HG03442 (cell line): ENCODE measurements around the gene PSMD13.
A peak's percentile ranks its signal among the peaks of the same experiment; 100 is the strongest.

Experiments
- ATAC-seq: cut with Tn5 transposase; IDR thresholded peaks from one replicate; pipeline ENCODE4 v1.9.1; 2021; ENCODE audit warnings: mild to moderate bottlenecking, moderate library complexity; ENCODE audit not compliant: unreplicated experiment

PSMD13 gene

GRCh38 chr11:240315-240714 is 3.5 kb downstream of the PSMD13 start:
- no peak for ATAC-seq

- no peak for ATAC-seq
Observed at GRCh38 chr11:241634-242033, 4.9 kb downstream of the PSMD13 start.

DNA sequence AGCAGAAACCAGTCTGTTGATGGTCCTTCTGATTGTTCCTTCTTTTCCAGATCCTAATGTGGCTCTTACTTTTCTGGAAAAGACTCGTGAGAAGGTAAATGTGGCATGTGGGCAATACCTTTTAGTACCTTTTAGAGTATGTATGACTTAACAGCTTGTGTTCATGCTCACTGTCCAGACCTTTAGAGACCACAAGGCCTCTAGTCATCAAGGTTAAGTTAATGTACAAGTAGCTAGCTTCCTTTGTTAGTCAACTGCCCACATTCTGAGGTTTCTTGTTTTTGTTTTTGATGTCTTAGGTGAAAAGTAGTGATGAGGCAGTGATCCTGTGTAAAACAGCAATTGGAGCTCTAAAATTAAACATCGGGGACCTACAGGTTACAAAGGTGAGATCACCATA is 7.6 kb downstream of the PSMD13 start:
- no peak for ATAC-seq

GRCh38 chr11:249062-249461 is 12.3 kb downstream of the PSMD13 start:
- no peak for ATAC-seq

DNA sequence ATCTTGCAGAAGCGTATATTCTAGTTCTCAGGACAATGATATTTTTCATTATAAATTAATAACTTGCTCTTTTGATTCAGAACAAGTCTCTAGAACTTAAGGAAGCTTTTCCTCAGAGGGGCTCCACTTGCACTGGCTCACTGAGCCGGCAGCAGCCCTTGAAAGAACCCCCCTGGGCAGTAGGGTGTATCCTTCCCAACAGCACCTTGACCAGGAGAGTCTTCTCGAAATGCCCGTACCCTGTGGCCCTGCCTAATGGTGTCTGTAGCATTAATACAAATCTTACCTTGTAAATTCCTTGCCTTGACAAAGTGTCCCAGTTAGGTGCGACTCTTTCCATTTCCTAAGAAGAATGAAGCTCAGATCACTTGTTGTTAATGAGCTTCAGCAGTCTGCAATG is 13.5 kb downstream of the PSMD13 start:
- ATAC-seq: no peak

GRCh38 chr11:250740-251299 is 14.0 kb downstream of the PSMD13 start:
- ATAC-seq: no peak

- no peak for ATAC-seq
Observed at GRCh38 chr11:251550-251949, 14.8 kb downstream of the PSMD13 start.

DNA sequence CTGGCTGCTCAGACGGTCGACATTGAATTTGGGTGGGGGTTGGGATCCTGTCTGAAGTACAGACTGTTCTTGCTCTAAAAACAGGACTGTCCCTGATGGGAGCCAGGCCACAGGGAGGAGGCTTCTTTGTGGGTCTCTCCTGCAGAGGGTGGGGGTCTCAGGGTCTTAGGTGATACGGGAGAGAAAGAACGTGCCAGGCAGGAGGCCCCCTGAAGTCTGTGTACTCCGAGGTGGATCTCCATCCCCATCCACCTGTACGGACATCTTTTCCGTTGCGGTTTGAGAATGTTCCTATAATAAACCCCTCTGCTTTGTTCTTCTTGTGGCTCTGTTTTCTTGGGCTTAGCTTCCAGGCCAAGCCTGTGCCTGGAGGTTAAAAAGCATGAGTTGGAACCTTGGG is 15.9 kb downstream of the PSMD13 start:
- no peak for ATAC-seq

GRCh38 chr11:253160-253885 is 16.5 kb downstream of the PSMD13 start:
- no peak for ATAC-seq

DNA sequence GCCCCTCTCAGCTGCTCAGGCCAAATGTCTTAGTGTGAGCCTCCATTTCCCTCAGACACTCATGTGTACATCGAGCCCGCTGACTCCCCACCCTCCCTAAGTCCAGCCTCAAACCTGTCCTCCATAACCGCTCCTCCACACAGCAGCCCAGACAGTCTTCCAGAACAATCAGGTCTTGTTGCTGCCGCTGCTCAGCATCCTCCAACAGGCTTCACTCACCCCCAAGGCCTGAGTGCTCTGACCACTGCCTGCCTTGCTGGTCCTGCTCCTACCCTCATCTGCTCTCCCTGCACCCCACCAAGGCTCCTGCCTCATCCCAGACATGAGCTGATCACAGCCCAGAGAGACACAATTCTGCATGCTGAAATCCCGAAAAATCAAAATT is 17.1 kb downstream of the PSMD13 start:
- no peak for ATAC-seq

GRCh38 chr11:255176-255575 is 18.4 kb downstream of the PSMD13 start:
- no peak for ATAC-seq

GRCh38 chr11:255816-256215 is 19.0 kb downstream of the PSMD13 start:
- ATAC-seq: no peak

DNA sequence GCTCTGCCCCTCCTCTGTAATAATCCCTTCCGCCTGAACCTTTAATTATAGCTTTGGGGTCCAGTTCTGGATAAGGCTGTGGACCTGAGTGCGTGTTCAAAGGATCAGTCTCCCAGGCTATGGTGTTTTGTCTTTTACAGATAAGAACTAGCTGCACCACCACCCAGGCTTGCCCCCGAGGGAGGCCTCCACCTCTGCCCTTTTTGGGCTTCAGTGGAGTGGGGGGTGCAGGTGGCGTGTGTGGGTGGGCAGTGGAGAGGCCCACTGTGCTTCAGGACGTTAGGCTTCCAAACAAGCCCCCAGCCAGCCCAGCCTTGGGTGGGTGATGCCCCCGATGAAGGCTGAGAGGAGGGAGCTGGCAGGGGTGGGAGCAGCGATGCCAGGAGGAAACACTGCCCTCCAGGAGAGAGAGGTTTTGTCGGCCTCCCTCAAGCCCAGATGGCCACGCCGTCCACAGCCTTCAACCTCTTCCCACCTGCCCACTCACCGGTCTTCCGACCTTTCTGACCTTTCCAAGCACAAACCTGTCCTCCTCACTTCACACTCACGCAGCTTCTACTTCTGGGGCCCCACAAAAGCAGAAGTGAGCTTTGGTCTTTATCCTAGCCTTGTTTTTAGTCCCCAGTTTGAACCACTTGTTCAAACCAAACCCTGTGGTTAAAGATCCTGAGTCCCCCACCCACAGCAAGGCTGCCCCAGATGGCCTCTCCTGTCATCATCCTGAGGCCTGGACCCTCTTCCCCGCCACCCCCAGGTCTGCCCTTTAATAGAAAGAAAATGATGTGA is 20.4 kb downstream of the PSMD13 start:
- ATAC-seq: no peak

DNA sequence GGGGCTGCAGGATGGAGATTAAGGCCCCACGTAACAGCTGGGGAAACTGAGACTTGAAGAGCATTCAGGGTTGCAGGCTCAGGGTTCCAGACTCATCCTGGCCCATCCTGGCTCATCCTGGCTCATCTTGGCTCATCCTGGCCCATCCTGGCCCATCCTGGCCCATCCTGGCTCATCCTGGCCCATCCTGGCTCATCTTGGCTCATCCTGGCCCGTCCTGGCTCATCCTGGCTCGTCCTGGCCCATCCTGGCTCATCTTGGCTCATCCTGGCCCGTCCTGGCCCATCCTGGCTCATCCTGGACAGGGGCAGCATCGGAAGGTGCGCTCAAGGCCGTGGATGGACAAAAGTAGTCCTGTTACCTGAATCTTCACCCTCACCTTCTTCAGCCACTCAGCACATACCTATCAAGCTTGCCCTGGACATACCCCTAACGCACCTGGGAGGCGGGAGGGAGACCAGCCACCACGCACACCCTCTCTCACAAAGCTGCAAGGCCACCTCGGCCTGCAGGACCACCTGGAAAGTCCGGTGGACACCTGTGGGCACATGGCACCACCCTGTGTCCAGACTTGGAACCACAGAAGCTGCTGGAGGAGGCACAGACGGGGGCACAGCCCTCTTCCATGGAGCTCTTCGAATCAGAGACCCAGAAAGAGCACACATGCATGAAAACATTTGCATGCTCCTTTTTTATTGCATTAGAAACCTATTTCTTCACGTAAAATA is 21.2 kb downstream of the PSMD13 start:
- ATAC-seq: no peak

GRCh38 chr11:259413-259812 is 22.6 kb downstream of the PSMD13 start:
- ATAC-seq: no peak

DNA sequence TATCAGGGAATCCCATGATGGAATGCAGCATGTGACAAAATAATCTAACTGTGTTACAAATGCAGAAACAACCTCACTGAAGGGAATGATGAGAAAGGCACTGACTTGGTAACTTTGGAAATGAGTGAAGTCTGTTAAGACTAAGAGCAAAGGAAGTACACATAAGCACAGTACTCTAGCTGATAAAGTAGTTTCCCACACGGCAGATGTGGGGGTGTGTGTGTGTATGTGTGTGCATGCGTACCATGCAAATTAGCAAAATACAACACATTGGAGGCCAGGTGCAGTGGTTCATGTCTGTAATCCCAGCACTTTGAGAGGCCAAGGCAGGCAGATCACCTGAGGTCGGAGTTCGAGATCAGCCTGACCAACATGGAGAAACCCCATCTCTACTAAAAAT is 24.8 kb downstream of the PSMD13 start:
- ATAC-seq: no peak

DNA sequence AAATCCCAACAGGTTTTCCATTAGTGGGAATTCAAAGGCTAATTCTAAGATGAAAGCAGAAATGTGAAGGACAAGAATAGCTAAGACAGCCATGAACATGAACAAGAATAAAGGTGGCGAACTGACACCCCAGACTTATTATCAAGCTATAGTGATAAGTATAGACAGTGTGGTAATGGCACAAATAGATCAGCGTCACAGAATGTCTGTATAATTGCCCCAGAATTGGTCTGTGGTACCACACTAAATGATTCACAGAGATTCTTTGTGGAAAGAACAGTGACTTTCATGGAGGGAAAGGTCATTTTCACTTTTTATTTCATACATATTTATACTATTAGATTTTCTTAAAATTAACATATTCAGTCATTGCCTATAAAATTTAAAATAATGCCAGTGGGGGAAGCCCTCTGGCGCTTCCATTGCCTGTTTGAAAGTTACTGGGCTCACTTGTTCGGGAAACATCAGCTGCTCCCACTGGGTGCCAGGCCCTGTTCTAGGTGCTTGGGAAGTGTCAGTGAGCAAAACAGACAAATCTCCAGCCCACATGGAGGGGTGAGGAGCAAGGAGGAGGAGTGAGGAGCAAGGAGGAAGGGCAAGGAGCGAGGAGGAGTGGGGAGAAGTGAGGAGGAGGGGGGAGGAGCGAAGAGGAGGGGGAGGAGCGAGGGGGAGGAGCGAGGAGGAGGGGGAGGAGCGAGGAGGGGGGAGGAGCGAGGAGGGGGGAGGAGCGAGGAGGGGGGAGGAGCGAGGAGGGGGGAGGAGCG is 30.1 kb downstream of the PSMD13 start:
- no peak for ATAC-seq

DNA sequence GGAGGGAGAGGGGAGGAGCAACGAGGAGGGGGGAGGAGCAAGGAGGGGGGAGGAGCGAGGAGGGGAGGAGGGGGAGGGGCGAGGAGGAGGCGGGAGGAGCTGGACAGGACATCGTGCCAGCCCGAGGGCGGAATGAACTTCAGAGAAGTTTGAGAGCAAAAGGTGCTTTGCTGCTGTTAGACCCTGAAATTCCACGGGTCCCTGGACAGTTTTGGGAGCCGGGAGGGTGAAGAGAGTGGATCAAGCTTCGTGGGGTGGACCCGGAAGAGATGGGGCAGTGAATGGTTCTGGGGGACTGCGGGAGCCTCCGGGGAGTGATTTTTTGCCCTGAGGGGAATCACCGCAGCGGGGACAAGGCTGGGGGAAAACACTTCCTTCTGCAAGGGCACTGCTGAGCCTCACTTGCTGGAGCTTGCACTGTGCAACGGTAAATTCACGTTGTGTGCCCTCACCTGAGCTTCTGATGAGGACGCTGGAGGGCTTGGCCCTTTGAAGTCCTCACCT is 30.8 kb downstream of the PSMD13 start:
- no peak for ATAC-seq

- ATAC-seq: peak; percentile 40
Observed at GRCh38 chr11:268716-269145, 32.0 kb downstream of the PSMD13 start.

DNA sequence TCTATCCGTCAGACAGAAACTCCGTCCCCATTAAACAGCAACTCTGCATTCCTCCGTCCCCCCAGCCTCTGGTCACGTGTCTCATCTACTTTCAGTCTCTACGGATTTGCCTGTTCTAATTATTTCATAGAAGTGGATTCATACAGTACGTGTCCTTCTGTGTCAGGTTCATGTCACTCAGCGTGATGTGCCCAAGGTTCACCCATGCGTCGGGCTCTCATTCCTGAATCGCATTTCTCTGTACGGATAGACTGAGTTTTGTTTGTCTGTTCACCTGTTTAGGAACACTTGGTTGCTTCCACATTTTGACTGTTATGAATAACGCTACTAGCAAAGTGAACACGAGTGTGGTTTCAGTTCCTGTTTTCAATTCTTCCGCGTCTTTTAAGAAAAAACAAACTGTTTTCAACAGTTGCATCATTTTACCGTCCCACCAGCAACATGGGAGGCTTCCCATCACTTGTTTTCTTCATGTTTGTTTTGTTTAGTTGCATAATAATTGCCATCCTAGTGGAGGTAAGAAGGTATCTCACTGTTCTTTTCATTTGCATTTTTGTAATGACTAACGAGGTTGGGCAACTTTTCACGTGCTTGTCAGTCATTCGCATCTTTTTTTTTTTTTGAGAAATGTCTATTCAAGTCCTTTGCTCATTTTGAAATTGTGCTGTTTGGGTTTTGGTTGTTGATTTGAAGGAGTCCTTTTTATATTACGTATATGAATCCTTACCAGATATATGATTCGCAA is 32.5 kb downstream of the PSMD13 start:
- peak; percentile 67 for ATAC-seq
